Thyroid gland (tissue), 4 donors: ENCODE results near the gene SLC29A4.

Experiments
- CTCF ChIP-seq, 6 experiments: fragments of 200-600 bp in 3 of 6; fragments of 450-650 bp in 3 of 6; sonication (generic) in 3 of 6; IDR thresholded peaks; one replicate each; pipeline ENCODE4 v1.5.1; 2016 to 2019; ENCODE audit warnings: antibody characterized with exemption in 6 of 6, mild to moderate bottlenecking in 2 of 6, inconsistent platforms in 1 of 6, moderate library complexity in 1 of 6
- POLR2A ChIP-seq, 2 donors: fragments of 450-650 bp; IDR thresholded peaks; one replicate each; pipeline ENCODE4 v1.6.1; 2017; ENCODE audit warnings: antibody characterized with exemption in 2 of 2, mild to moderate bottlenecking in 2 of 2, moderate library complexity in 1 of 2

- TF ChIP-seq CTCF (IDR thresholded peaks at IDR 0.05) (no peak), POLR2A (IDR thresholded peaks at IDR 0.05) (no peak)
These were observed 21.1 kb downstream of the SLC29A4 start for GRCh38 chr7:5303591-5304505.
